Thoracic aorta (tissue), 2 donors: ENCODE measurements around the gene CEP89. TPM values are rescaled to one million over a fixed set of nuclear protein-coding genes. Genes with fewer than 3 reads are reported as not detected.

ENCODE experiments used
- ATAC-seq: fragments of 150-250 bp; one replicate; pipeline ENCODE4 v1.8.0; 2017; ENCODE audit warnings: low read depth; ENCODE audit not compliant: insufficient number of reproducible peaks, low FRiP score
- DNase-seq: peaks from one replicate; pipeline ENCODE4 v3.0.0-alpha.2; 2020; ENCODE audit warnings: low spot score
- H3K27ac ChIP-seq, 2 donors: fragments of 200-600 bp; sonication (generic); 1 replicate in 1 of 2; 2 replicates in 1 of 2; pipeline ENCODE4 v1.5.1; 2016; ENCODE audit warnings: mild to moderate bottlenecking in 2 of 2, moderate library complexity in 2 of 2
- H3K27me3 ChIP-seq: fragments of 200-600 bp; sonication (generic); replicated peaks from 2 replicates; pipeline ENCODE4 v1.6.0; 2016; ENCODE audit warnings: mild to moderate bottlenecking; ENCODE audit not compliant: insufficient read depth
- H3K36me3 ChIP-seq: fragments of 200-600 bp; sonication (generic); one replicate; pipeline ENCODE4 v1.5.1; 2016
- H3K4me1 ChIP-seq, 2 donors: fragments of 200-600 bp; sonication (generic); 1 replicate in 1 of 2; 2 replicates in 1 of 2; pipeline versions ENCODE4 v1.5.1 to v1.6.0; 2016; ENCODE audit warnings: low read depth in 2 of 2, mild to moderate bottlenecking in 1 of 2; ENCODE audit not compliant: control insufficient read depth in 1 of 2
- H3K4me3 ChIP-seq: fragments of 200-600 bp; sonication (generic); 2 replicates; pipeline ENCODE4 v1.5.1; 2016; ENCODE audit warnings: mild to moderate bottlenecking
- H3K9me3 ChIP-seq: fragments of 200-600 bp; sonication (generic); 2 replicates; pipeline ENCODE4 v1.5.1; 2016
- CTCF ChIP-seq: fragments of 200-600 bp; sonication (generic); IDR thresholded peaks from one replicate; pipeline ENCODE4 v1.5.1; 2019; ENCODE audit warnings: antibody characterized with exemption
- total RNA-seq, 2 donors: library from RNA; depleted of rRNA; stranded (reverse); fragments of >200 nt; gene quantifications; one replicate each; pipeline versions ENCODE4 v1.1.0 to v1.2.3, GENCODE V29; 2016

Gene CEP89
- total RNA-seq, 2 donors from 2014 or later: 20.5 to 26.1 TPM

- ATAC-seq: no peak
- no peak for DNase-seq
- no peak overlapping the region for H3K27ac ChIP-seq
Observed at GRCh38 chr19:32873247-32873959, 98.4 kb downstream of the CEP89 start.

DNA sequence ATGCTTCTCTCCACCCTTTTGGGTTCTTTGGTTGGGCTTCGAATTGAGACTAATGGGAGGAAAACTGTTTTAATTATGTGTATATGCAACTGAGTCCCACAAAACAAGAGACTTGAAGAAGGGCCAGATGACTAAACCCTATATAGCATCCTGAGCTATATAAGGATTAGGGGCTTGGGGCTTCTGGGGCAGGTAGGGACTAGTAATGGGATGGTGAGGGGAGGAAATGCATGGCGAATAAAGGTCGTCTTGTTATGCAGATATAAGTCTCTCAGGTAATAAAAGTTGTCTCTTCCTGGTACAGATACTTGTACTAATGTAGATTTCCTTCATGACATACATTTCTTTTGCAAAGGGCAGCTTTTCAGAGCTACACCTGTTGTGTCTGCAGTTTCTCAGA is 99.4 kb downstream of the CEP89 start:
- TF ChIP-seq CTCF: no peak
- H3K36me3 ChIP-seq: no peaks in the 10 kb centered on the region
- no peak overlapping the region for H3K4me3 ChIP-seq
- no peaks in the 10 kb centered on the region for H3K9me3 ChIP-seq
- H3K27ac ChIP-seq: no peak overlapping the region
- H3K27me3 ChIP-seq: no peaks in the 10 kb centered on the region
- DNase-seq: no peak
- ATAC-seq: no peak
- no peaks in the 10 kb centered on the region for H3K4me1 ChIP-seq

More at GRCh38 chr19:32873247-32873959, 98.4 kb downstream of the CEP89 start:
- TF ChIP-seq CTCF: no peak
- Histone ChIP-seq H3K9me3 (no peaks in the 10 kb centered on the region), H3K36me3 (peaks cover 2% of the 10 kb centered on the region), H3K4me1 (no peaks in the 10 kb centered on the region), H3K27me3 (no peaks in the 10 kb centered on the region), H3K4me3 (no peak overlapping the region)

- TF ChIP-seq CTCF: no peak
- no peaks in the 10 kb centered on the region for H3K9me3 ChIP-seq
- H3K27ac ChIP-seq: no peak overlapping the region
- no peak overlapping the region for H3K4me3 ChIP-seq
- DNase-seq (no peak), ATAC-seq (no peak)
- H3K36me3 ChIP-seq: no peaks in the 10 kb centered on the region
- H3K4me1 ChIP-seq: no peaks in the 10 kb centered on the region
- H3K27me3 ChIP-seq: no peaks in the 10 kb centered on the region
Observed at GRCh38 chr19:32870981-32871451, 100.7 kb downstream of the CEP89 start.

DNA sequence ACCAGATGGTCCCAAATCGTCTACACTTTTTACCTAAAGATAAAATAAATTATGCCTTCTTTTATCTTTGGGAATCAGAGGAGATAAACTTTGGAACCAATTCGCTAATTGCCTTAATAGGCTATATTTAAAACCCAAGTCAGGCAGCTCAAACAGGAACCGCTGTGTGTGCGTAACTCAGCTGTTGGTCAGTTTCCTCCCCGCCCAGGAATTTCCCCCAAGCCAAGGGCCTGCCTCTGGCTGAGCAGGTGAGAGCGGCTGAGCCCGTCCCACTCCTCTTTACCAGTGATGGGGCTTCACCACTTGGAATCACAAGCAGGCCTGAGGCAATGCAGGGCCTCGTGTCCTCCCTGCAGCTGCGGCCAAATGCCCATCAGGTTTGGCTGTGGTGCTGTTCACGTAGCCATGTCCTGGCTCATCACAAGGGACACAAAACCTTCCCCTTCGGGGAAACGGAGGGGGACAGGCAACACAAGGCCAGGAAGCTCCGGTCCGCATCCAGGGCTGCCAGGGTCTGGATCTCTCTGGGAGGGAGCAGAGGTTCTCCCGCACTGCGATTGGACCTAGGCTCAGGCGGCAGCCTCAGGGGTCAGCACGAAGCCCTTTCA is 101.7 kb downstream of the CEP89 start:
- Histone ChIP-seq H3K9me3 (no peaks in the 10 kb centered on the region), H3K4me1 (no peaks in the 10 kb centered on the region), H3K4me3 (no peak overlapping the region), H3K36me3 (no peaks in the 10 kb centered on the region), H3K27ac (no peak overlapping the region), H3K27me3 (no peaks in the 10 kb centered on the region)
- no peak for TF ChIP-seq CTCF
- DNase-seq (no peak), ATAC-seq (no peak)

DNA sequence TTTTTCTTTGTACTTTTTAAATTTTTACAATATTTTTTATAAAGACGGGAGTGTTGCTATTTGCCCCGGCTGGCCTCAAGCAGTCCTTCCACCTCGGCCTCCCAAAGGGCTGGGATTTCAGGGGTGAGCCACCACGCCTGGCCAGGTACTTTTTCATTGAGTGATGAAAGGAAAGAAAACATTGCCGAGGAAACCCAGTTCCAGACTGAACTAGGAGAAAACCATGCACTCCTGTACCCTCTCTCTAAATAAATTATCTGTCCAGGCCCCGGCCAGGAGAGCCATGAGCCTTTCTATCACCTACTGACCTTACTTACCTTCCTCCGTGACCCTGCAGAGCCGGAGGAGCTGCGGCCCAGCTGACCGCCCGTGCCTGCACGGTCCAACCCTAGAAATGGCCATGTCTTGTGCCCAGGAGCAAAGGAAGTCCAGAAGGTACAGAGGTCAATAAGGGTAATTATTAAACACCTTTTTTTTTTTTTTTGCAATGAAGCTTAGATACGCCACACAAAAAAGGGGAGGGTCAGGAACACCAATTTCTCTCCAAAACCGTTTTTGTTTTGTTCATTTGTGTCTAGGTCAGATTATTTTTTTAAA is 102.3 kb downstream of the CEP89 start, which contains the start of gene SLC7A9:
Gene SLC7A9, minus strand, starts transcription at position 399 of the 597 bp plus-strand sequence. CDS start 1,233 bp downstream, outside the sequence.
- no peak for TF ChIP-seq CTCF
- H3K4me1 ChIP-seq: no peaks in the 10 kb centered on the region
- no peak for DNase-seq
- H3K4me3 ChIP-seq: no peak within 1 kb of the TSS
- ATAC-seq: no peak
- no peak within 1 kb of the TSS for H3K27ac ChIP-seq
- no peaks in the 10 kb centered on the region for H3K9me3 ChIP-seq
- no peaks in the 10 kb centered on the region for H3K27me3 ChIP-seq
- H3K36me3 ChIP-seq: no peaks in the 10 kb centered on the region
